HG02678 (cell line): ENCODE results near the gene CYSTM1.

Source experiments
- ATAC-seq: cut with Tn5 transposase; IDR thresholded peaks from one replicate; pipeline ENCODE4 v1.9.1; 2021; ENCODE audit warnings: mild to moderate bottlenecking, moderate library complexity; ENCODE audit not compliant: unreplicated experiment

CYSTM1 gene

DNA sequence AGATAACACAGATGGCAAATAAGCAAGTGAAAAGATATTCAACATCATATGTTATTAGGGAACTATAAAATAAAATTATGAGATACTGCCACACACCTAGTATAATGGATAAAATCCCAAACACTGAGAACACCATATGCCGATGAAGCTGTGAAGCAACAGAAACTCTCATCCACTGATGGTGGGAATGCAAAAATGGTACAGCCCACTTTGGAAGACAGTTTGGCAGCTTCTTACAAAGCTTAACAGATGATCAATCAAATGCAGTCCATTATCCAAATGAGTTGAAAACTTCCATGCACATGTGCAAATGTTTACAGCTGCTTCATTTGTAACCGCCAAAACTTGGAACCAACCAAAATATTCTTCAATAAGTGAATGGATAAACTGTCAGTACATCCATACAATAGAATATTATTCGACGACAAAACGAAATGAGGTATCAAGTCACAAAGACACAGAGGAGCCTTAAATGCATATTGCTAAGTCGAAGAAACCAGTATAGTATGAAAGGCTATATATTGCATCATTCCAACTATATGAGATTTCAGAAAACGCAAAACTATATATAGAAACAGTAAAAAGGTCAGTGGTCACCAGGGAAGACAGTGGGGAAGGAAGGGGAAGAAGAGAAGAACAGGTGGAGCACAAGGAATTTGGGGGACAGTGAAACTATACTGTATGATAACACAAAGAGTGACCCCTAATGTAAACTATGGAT is 113.0 kb downstream of the CYSTM1 start:
- ATAC-seq = no peak

DNA sequence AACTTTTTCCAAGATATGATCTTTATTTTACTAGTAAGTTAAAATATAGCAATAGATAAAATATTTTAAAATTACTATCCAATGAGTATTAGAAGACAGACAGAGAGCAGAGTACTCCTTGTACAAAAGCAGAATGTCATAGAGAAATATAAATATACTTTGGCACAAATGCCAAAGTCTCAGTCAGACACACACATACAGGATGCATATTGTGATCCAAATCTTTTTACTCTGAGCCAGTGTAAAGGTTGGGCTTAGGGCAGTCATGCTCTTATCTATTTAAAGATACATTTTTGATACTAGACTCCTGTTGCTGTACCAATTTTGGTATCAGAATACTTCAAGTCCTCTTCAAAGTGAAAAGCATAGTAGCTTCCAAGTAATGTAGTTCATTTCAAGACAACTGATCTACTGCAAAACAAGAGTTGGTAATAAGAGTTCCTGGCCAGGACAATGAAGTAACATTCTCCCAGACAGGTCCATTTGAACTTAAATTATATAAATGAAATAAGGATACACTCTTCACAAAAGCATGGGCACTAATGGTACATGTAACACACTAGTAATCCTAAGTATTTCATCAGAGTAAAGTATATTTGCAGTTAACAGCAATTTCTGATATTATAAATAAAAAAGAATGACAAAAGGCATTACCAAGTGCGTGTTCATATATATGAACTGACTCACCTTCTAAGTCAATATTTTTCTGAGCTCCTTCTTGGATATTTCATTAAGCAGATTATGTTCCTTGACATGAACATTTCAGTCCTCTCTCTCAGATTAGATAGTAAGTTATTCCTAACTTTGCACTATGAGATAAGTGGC is 117.4 kb downstream of the CYSTM1 start:
- no peak for ATAC-seq
